ENCODE results near the gene NFIA. TPM values are rescaled to one million over a fixed set of nuclear protein-coding genes. Genes with fewer than 3 reads are reported as not detected.
A peak's percentile ranks its signal among the peaks of the same experiment; 100 is the strongest.

Gene NFIA
- total RNA-seq = 1.2 and 3.9 TPM in 2 replicates
- long read RNA-seq, partial matches to known transcripts = 0 of 2 reads
- long read RNA-seq, other reads (novel, unspliced or antisense) = 1 of 2 reads

DNA sequence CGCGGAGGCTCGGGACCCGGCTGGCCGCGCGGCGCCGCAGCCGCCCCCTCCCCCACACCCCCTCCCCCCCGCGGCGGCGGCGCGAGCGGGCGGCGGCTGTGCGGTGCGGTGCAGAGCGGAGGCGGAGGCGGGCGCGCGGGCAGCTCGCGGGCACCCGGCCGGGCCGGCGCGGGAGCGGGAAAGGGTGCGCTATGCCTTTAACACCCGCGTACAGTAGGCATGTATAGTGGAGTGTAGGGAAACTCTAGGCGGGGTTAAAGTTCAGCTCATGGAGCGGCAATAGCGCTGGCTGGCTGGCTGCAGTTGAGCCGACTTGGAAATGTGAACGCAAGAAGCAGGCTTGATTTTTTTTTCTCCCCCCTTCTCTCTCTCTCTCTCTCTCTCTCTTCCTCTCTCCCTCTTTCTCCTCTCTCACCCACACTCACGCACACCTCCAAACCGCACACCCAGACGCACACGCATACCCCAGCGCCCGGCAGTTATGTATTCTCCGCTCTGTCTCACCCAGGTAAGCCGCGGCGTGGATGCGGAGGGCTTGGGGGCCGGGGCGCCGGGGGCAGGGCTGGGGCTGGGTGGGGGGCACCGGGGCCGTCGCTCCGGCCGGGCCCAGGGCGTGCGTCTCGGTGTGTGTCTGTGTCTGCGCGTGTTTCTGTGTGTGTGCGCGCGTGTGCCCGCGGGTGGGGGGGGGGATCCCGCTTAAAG lies at the start of gene NFIA:
Gene NFIA (plus strand): TSS at position 251 of the 702 bp plus-strand sequence.
- Mint-ChIP-seq H3K4me3 (ENCODE audit: low read depth) (peak within 1 kb of the TSS; percentile 76), H3K4me1 (ENCODE audit: low read depth) (peaks cover 19% of the 10 kb centered on the region), H3K27ac (peak within 1 kb of the TSS; percentile 59), H3K27me3 (peaks cover 84% of the 10 kb centered on the region), H3K36me3 (ENCODE audit: insufficient read depth) (no peaks in the 10 kb centered on the region), H3K9me3 (ENCODE audit: low read depth) (no peaks in the 10 kb centered on the region)
- TF ChIP-seq CTCF (IDR thresholded peaks at IDR 0.05; ENCODE audit: unreplicated experiment) = no peak
- peak; percentile 21 for DNase-seq (ENCODE audit: low spot score, unreplicated experiment)

- Mint-ChIP-seq H3K36me3 (ENCODE audit: insufficient read depth) (no peaks in the 10 kb centered on the region), H3K4me1 (ENCODE audit: low read depth) (no peaks in the 10 kb centered on the region), H3K9me3 (ENCODE audit: low read depth) (no peaks in the 10 kb centered on the region), H3K27me3 (peaks cover 7% of the 10 kb centered on the region), H3K27ac (no peak overlapping the region), H3K4me3 (ENCODE audit: low read depth) (no peak overlapping the region)
- TF ChIP-seq CTCF (IDR thresholded peaks at IDR 0.05; ENCODE audit: unreplicated experiment) = no peak
- DNase-seq (ENCODE audit: low spot score, unreplicated experiment) = no peak
Observed at GRCh38 chr1:61035880-61036279, 46.5 kb upstream of the NFIA start.

- H3K4me1 Mint-ChIP-seq (ENCODE audit: low read depth) = peaks cover 3% of the 10 kb centered on the region
- no peak for DNase-seq (ENCODE audit: low spot score, unreplicated experiment)
- no peak overlapping the region for H3K27ac Mint-ChIP-seq
- peaks cover 52% of the 10 kb centered on the region for H3K27me3 Mint-ChIP-seq
- H3K36me3 Mint-ChIP-seq (ENCODE audit: insufficient read depth) = no peaks in the 10 kb centered on the region
- TF ChIP-seq CTCF (IDR thresholded peaks at IDR 0.05; ENCODE audit: unreplicated experiment) = no peak
- peak overlapping the region; percentile 69 for H3K4me3 Mint-ChIP-seq (ENCODE audit: low read depth)
- no peaks in the 10 kb centered on the region for H3K9me3 Mint-ChIP-seq (ENCODE audit: low read depth)
Observed at GRCh38 chr1:61042466-61043009, 39.8 kb upstream of the NFIA start.

GRCh38 chr1:61043010-61043820 lies 39.1 kb upstream of the NFIA start:
- peaks cover 52% of the 10 kb centered on the region for H3K27me3 Mint-ChIP-seq
- peak overlapping the region; percentile 71 for H3K27ac Mint-ChIP-seq
- DNase-seq (ENCODE audit: low spot score, unreplicated experiment) = peak; percentile 85
- H3K4me3 Mint-ChIP-seq (ENCODE audit: low read depth) = peak overlapping the region; percentile 69
- H3K9me3 Mint-ChIP-seq (ENCODE audit: low read depth) = no peaks in the 10 kb centered on the region
- no peaks in the 10 kb centered on the region for H3K36me3 Mint-ChIP-seq (ENCODE audit: insufficient read depth)
- H3K4me1 Mint-ChIP-seq (ENCODE audit: low read depth) = peaks cover 3% of the 10 kb centered on the region
- peak; percentile 89 for TF ChIP-seq CTCF (IDR thresholded peaks at IDR 0.05; ENCODE audit: unreplicated experiment)

GRCh38 chr1:61046434-61046833 lies 35.9 kb upstream of the NFIA start:
- Mint-ChIP-seq H3K4me3 (ENCODE audit: low read depth) (no peak overlapping the region), H3K4me1 (ENCODE audit: low read depth) (peaks cover 5% of the 10 kb centered on the region), H3K27me3 (peaks cover 51% of the 10 kb centered on the region), H3K27ac (no peak overlapping the region), H3K36me3 (ENCODE audit: insufficient read depth) (no peaks in the 10 kb centered on the region), H3K9me3 (ENCODE audit: low read depth) (no peaks in the 10 kb centered on the region)
- TF ChIP-seq CTCF (IDR thresholded peaks at IDR 0.05; ENCODE audit: unreplicated experiment) = no peak
- DNase-seq (ENCODE audit: low spot score, unreplicated experiment) = no peak

Data from progenitor cell of endocrine pancreas (in vitro differentiated cells).